ENCODE data around the gene MTG2. TPM values are rescaled to one million over a fixed set of nuclear protein-coding genes. Genes with fewer than 3 reads are reported as not detected.

The MTG2 gene
- polyA plus RNA-seq, 1 donor (not counting 4 experiments of a cell fraction or from before 2014, with no cell fraction given), result 24.7 TPM

- dilution Hi-C loops (cut with MboI; ENCODE audit: extremely low pct_ligation_motif_present, low sequenced_read_pairs), result no loop called here
- H3K4me2 ChIP-seq (ENCODE audit: control insufficient read depth, extremely low read depth, insufficient read depth, low read depth, low read length), result no peak overlapping the region
- DNase-seq (ENCODE audit: low read depth, low spot score), result no peak
- H3K9me3 ChIP-seq (ENCODE audit: control insufficient read depth, low read depth, low read length), result no peaks in the 10 kb centered on the region
- no peak for FAIRE-seq
- peaks cover 34% of the 10 kb centered on the region for H3K79me2 ChIP-seq (ENCODE audit: control insufficient read depth, insufficient read depth, low read length)
- H4K20me1 ChIP-seq (ENCODE audit: control insufficient read depth, extremely low read depth, insufficient read depth, low read length), result peaks cover 20% of the 10 kb centered on the region
- H3K9ac ChIP-seq (ENCODE audit: control insufficient read depth, extremely low read depth, insufficient read depth, low read length), result no peak overlapping the region
- peaks cover 5% of the 10 kb centered on the region for H3K9me1 ChIP-seq (ENCODE audit: control insufficient read depth, extremely low read depth, insufficient read depth, low read length)
- no peaks in the 10 kb centered on the region for H3K27me3 ChIP-seq (ENCODE audit: control insufficient read depth, extremely low read depth, insufficient read depth, low read length)
- H3K36me3 ChIP-seq (ENCODE audit: control insufficient read depth in 2 of 2, extremely low read depth in 1 of 2, insufficient read depth in 2 of 2, low read length in 2 of 2), result peaks cover 8 to 13% of the 10 kb centered on the region in 2 experiments
- H3K27ac ChIP-seq (ENCODE audit: control insufficient read depth, insufficient read depth, low read length), result no peak overlapping the region
- H3K4me1 ChIP-seq (ENCODE audit: control insufficient read depth, extremely low read depth, insufficient read depth, low read length), result peaks cover 37% of the 10 kb centered on the region
- H3K4me3 ChIP-seq (ENCODE audit: control insufficient read depth in 2 of 3, extremely low read depth in 1 of 3, insufficient read depth in 2 of 3, low read depth in 1 of 3, low read length in 3 of 3), result no peak overlapping the region
- no peak overlapping the region for H2AFZ ChIP-seq (ENCODE audit: control insufficient read depth, low read length)
- TF ChIP-seq CTCF (optimal IDR thresholded peaks at IDR 0.05 in 1 of 3, IDR thresholded peaks at IDR 0.05 in 1 of 3, conservative IDR thresholded peaks at IDR 0.05 in 1 of 3; ENCODE audit: extremely low read depth in 1 of 3, insufficient read depth in 2 of 3, low read length in 3 of 3) (no peak), EZH2 (IDR thresholded peaks at IDR 0.05; ENCODE audit: low read length) (no peak)
These were observed 25.3 kb upstream of the MTG2 start for GRCh38 chr20:62157387-62158087.

- H3K4me3 ChIP-seq (ENCODE audit: control insufficient read depth in 2 of 3, extremely low read depth in 1 of 3, insufficient read depth in 2 of 3, low read depth in 1 of 3, low read length in 3 of 3), result no peak overlapping the region
- dilution Hi-C loops (cut with MboI; ENCODE audit: extremely low pct_ligation_motif_present, low sequenced_read_pairs), result no loop called here
- H3K27me3 ChIP-seq (ENCODE audit: control insufficient read depth, extremely low read depth, insufficient read depth, low read length), result no peaks in the 10 kb centered on the region
- peaks cover 8 to 13% of the 10 kb centered on the region in 2 experiments for H3K36me3 ChIP-seq (ENCODE audit: control insufficient read depth in 2 of 2, extremely low read depth in 1 of 2, insufficient read depth in 2 of 2, low read length in 2 of 2)
- H3K79me2 ChIP-seq (ENCODE audit: control insufficient read depth, insufficient read depth, low read length), result peaks cover 32% of the 10 kb centered on the region
- TF ChIP-seq EZH2 (IDR thresholded peaks at IDR 0.05; ENCODE audit: low read length) (no peak), CTCF (optimal IDR thresholded peaks at IDR 0.05 in 1 of 3, IDR thresholded peaks at IDR 0.05 in 1 of 3, conservative IDR thresholded peaks at IDR 0.05 in 1 of 3; ENCODE audit: extremely low read depth in 1 of 3, insufficient read depth in 2 of 3, low read length in 3 of 3) (no peak)
- H3K4me1 ChIP-seq (ENCODE audit: control insufficient read depth, extremely low read depth, insufficient read depth, low read length), result peaks cover 37% of the 10 kb centered on the region
- DNase-seq (ENCODE audit: low read depth, low spot score), result no peak
- FAIRE-seq, result no peak
- H3K27ac ChIP-seq (ENCODE audit: control insufficient read depth, insufficient read depth, low read length), result no peak overlapping the region
- H3K9me1 ChIP-seq (ENCODE audit: control insufficient read depth, extremely low read depth, insufficient read depth, low read length), result peaks cover 5% of the 10 kb centered on the region
- H3K9ac ChIP-seq (ENCODE audit: control insufficient read depth, extremely low read depth, insufficient read depth, low read length), result no peak overlapping the region
- H2AFZ ChIP-seq (ENCODE audit: control insufficient read depth, low read length), result no peak overlapping the region
- H3K4me2 ChIP-seq (ENCODE audit: control insufficient read depth, extremely low read depth, insufficient read depth, low read depth, low read length), result no peak overlapping the region
- H4K20me1 ChIP-seq (ENCODE audit: control insufficient read depth, extremely low read depth, insufficient read depth, low read length), result peaks cover 20% of the 10 kb centered on the region
- no peaks in the 10 kb centered on the region for H3K9me3 ChIP-seq (ENCODE audit: control insufficient read depth, low read depth, low read length)
These were observed 24.8 kb upstream of the MTG2 start for GRCh38 chr20:62158088-62158400.

Measured in keratinocyte (primary cell).